ENCODE data around the gene PLEKHO1.

DNA sequence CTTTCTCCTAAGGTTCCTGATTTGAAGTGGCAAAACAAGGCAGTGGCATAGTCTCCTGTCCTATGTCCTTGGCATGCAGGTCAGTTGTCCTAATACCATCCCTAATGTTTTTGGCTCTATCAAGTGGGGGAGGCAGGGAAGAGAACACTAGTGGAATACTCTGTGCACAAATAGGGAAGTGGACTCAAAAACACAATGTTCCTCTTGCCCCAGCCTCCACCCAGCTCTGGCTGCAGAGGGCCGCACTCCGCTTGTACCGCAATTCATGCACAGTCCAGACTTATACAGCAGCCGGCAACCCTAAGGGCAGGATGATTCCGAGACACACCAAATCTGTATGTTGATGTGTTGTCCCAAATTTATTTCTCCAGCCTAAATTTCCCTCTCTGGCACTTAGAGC lies 14.5 kb downstream of the PLEKHO1 start:
- TF ChIP-seq EP300 (IDR thresholded peaks at IDR 0.05; ENCODE audit: borderline replicate concordance) (no peak), CREB1 (IDR thresholded peaks at IDR 0.05; ENCODE audit: low read depth) (no peak), TCF12 (IDR thresholded peaks at IDR 0.05; ENCODE audit: low read depth) (no peak), TEAD4 (IDR thresholded peaks at IDR 0.05) (no peak), TAF1 (IDR thresholded peaks at IDR 0.05; ENCODE audit: low read depth) (no peak), EGR1 (IDR thresholded peaks at IDR 0.05) (no peak), RAD21 (IDR thresholded peaks at IDR 0.05; ENCODE audit: low read depth) (no peak), YY1 (IDR thresholded peaks at IDR 0.05; ENCODE audit: low read depth) (no peak)
- TF ChIP-seq, protein P1, sequence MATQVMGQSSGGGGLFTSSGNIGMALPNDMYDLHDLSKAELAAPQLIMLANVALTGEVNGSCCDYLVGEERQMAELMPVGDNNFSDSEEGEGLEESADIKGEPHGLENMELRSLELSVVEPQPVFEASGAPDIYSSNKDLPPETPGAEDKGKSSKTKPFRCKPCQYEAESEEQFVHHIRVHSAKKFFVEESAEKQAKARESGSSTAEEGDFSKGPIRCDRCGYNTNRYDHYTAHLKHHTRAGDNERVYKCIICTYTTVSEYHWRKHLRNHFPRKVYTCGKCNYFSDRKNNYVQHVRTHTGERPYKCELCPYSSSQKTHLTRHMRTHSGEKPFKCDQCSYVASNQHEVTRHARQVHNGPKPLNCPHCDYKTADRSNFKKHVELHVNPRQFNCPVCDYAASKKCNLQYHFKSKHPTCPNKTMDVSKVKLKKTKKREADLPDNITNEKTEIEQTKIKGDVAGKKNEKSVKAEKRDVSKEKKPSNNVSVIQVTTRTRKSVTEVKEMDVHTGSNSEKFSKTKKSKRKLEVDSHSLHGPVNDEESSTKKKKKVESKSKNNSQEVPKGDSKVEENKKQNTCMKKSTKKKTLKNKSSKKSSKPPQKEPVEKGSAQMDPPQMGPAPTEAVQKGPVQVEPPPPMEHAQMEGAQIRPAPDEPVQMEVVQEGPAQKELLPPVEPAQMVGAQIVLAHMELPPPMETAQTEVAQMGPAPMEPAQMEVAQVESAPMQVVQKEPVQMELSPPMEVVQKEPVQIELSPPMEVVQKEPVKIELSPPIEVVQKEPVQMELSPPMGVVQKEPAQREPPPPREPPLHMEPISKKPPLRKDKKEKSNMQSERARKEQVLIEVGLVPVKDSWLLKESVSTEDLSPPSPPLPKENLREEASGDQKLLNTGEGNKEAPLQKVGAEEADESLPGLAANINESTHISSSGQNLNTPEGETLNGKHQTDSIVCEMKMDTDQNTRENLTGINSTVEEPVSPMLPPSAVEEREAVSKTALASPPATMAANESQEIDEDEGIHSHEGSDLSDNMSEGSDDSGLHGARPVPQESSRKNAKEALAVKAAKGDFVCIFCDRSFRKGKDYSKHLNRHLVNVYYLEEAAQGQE (IDR thresholded peaks at IDR 0.05; ENCODE audit: low read depth), result no peak
- TF ChIP-seq, protein P2, sequence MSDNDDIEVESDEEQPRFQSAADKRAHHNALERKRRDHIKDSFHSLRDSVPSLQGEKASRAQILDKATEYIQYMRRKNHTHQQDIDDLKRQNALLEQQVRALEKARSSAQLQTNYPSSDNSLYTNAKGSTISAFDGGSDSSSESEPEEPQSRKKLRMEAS (IDR thresholded peaks at IDR 0.05), result no peak
